Pancreas (tissue), 10 donors: ENCODE data around the gene ASB3. TPM values are rescaled to one million over a fixed set of nuclear protein-coding genes. Genes with fewer than 3 reads are reported as not detected.

ENCODE experiments used
- ATAC-seq, 4 donors: fragments of 200-7000 bp; cut with Tn5 transposase; one replicate each; pipeline versions ENCODE4 v1.8.0 to v1.9.1; 2020; ENCODE audit warnings: mild to moderate bottlenecking in 4 of 4, moderate library complexity in 4 of 4
- DNase-seq, 6 donors: peaks; one replicate each; pipeline ENCODE4 v3.0.0-alpha.2; 2020
- FAIRE-seq: peaks from 2 replicates; lab custom pipeline; 2012; peaks lifted over from hg19 to GRCh38; lab: Jason Lieb, UNC
- H3K27ac ChIP-seq, 4 donors: fragments of 200-600 bp; sonication (generic); 1 replicate in 3 of 4; 2 replicates in 1 of 4; pipeline versions ENCODE4 v1.5.0 to v1.8.0; 2020
- H3K27me3 ChIP-seq, 4 donors: fragments of 200-600 bp; one replicate each; pipeline ENCODE4 v1.8.0; 2021
- H3K36me3 ChIP-seq, 3 donors: fragments of 200-600 bp; sonication (generic) in 1 of 3; one replicate each; pipeline versions ENCODE4 v1.5.0 to v1.8.0; 2020 to 2021
- H3K4me1 ChIP-seq, 3 donors: fragments of 200-600 bp; one replicate each; pipeline ENCODE4 v1.8.0; 2021
- H3K4me3 ChIP-seq, 4 donors: fragments of 200-600 bp; sonication (generic) in 2 of 4; one replicate each; pipeline versions ENCODE4 v1.5.0 to v1.8.0; 2020 to 2021
- H3K9me3 ChIP-seq, 4 donors: fragments of 200-600 bp; one replicate each; pipeline ENCODE4 v1.8.0; 2021
- whole genome bisulfite sequencing, 2 donors: extraction: QIAGEN DNeasy Blood & Tissue Kit; methylation state at CpG; one replicate each; pipeline ENCODE4 v1.1.7; 2013; 5-methylcytosine and 5-hydroxymethylcytosine counted together
- intact Hi-C, 3 donors: fragments of 100-400 bp; cut with DNase I; formaldehyde crosslinking; loops; one replicate each; pipeline versions ENCODE4 v1.11.1 to v1.14.2; 2022
- polyA plus RNA-seq, 2 donors: library from polyadenylated mRNA; stranded (reverse); fragments of 200-250 nt; gene quantifications; one replicate each; pipeline ENCODE4 v1.2.3, GENCODE V29; 2013
- total RNA-seq, 6 donors: library from RNA; stranded (reverse); fragmentation: NEBNext Ultra II Directional in 4 of 6; extraction: Animal tissue kit (Norgen Biotek cat#: 25700) in 4 of 6; gene quantifications; one replicate each; pipeline versions ENCODE4 v1.2.1 to v1.2.4, GENCODE V29; 2021 to 2023
- TF ChIP-seq, protein P1 (sequence below), 4 donors: fragments of 200-600 bp; sonication (generic) in 3 of 4; IDR thresholded peaks; one replicate each; pipeline versions ENCODE4 v1.5.0 to v1.8.0; 2021; ENCODE audit warnings: antibody characterized with exemption in 4 of 4
- donor health status: healthy with polysubstance abuse.
- donor health status: DM: no; HTN: no; CAD: no; lungs with moderate emphysema.
- donor health status: DM: no; HTN: no; CAD: no.
- donor health status: control.
- donor health status: control.
- donor health status: Bipolar disorder and iron deficiency.
- donor health status: DM: yes; HTN: yes; CAD: no.
- donor health status: DM: no; HTN: no; CAD: no.
- donor health status: DM: no; HTN: no; CAD: no.
- donor health status: DM: yes; HTN: yes; CAD: no.

Gene ASB3
- total and polyA plus RNA-seq, 8 donors = 4.3 to 10.1 (median 7.2) TPM

DNA sequence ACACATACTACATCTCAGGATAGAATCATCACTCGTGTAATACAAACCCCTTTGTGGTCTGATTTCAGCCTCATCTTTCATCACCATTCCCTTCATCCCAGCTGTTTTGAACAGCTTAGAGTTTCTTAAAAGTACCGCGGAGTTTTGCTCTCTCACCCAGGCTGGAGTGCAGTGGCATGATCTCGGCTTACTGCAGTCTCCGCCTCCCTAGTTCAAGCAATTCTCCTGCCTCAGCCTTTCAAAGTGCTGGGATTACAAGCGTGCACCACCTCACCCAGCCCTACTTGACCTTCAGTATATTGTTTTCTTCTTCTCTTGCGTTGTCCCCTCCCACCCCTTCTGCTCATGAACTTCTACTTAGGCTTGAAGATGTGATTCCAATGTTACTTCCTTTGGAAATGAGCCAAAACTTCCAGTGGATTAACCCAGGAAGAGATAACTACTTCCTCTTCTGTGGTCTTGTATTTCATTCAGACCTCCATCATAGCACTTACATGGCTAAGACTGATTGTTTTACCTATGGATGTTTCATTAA is 15.9 kb upstream of the ASB3 start:
- FAIRE-seq (no peak), ATAC-seq (no peak), DNase-seq (no peak)
- 81 to 86% methylated on average over 7 of the region's 7 CpGs for WGBS, 2 donors
- intact Hi-C loops = no loop called here
- no peaks in the 10 kb centered on the region for H3K4me1 ChIP-seq
- no peaks in the 10 kb centered on the region for H3K9me3 ChIP-seq
- no peak overlapping the region for H3K27ac ChIP-seq
- H3K4me3 ChIP-seq = no peak overlapping the region
- TF ChIP-seq, protein P1, sequence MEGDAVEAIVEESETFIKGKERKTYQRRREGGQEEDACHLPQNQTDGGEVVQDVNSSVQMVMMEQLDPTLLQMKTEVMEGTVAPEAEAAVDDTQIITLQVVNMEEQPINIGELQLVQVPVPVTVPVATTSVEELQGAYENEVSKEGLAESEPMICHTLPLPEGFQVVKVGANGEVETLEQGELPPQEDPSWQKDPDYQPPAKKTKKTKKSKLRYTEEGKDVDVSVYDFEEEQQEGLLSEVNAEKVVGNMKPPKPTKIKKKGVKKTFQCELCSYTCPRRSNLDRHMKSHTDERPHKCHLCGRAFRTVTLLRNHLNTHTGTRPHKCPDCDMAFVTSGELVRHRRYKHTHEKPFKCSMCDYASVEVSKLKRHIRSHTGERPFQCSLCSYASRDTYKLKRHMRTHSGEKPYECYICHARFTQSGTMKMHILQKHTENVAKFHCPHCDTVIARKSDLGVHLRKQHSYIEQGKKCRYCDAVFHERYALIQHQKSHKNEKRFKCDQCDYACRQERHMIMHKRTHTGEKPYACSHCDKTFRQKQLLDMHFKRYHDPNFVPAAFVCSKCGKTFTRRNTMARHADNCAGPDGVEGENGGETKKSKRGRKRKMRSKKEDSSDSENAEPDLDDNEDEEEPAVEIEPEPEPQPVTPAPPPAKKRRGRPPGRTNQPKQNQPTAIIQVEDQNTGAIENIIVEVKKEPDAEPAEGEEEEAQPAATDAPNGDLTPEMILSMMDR (IDR thresholded peaks at IDR 0.05) = no peak
- H3K36me3 ChIP-seq = peaks cover 0 to 57% (median 8%) of the 10 kb centered on the region in 3 donors
- H3K27me3 ChIP-seq = no peaks in the 10 kb centered on the region

DNA sequence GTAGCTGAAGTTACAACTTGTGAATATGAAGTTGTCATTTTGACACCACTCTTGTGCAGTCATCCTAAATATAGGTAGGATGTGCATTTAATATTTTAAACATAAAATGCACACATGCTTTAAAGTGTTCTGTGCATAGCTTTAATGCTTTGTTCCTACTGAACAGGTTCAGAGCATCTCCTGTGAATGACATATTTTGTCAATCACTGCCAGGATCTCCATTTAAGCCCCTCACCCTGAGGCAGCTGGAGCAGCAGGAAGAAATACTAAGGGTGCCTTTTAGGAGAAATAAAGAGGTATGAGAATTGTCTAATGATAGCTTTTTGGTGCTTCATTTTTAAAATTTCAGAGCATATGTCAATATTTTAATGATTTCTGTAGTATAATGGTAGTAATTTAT is 14.8 kb upstream of the ASB3 start:
- no peak for FAIRE-seq
- H3K4me1 ChIP-seq = no peaks in the 10 kb centered on the region
- H3K36me3 ChIP-seq = peaks cover 0 to 58% (median 4%) of the 10 kb centered on the region in 3 donors
- TF ChIP-seq, protein P1 (IDR thresholded peaks at IDR 0.05) = no peak
- H3K27me3 ChIP-seq = no peaks in the 10 kb centered on the region
- H3K4me3 ChIP-seq = no peak overlapping the region
- intact Hi-C loops = no loop called here
- no peak for ATAC-seq
- DNase-seq = no peak
- H3K9me3 ChIP-seq = no peaks in the 10 kb centered on the region
- no peak overlapping the region for H3K27ac ChIP-seq

DNA sequence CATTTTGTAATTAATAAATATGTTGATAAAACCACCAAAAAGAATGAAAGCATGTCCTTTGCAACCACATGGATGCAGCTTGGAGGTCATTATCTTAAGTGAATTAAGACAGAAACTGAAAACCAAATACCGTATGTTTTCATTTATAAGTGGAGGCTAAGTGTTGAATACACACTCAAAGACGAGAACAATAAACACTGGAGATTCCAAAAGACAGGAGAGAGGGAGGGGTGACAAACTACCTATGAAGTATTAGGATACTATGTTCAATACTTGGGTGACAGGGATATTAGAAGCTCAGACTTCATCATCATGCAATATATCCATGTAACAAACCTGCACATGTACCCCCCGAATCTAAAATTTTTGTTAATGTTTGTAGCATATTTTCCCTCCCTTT is 7.1 kb upstream of the ASB3 start:
- FAIRE-seq (no peak), ATAC-seq (no peak), DNase-seq (no peak)
- H3K27me3 ChIP-seq = no peaks in the 10 kb centered on the region
- no peaks in the 10 kb centered on the region for H3K9me3 ChIP-seq
- intact Hi-C loops = no loop called here
- H3K4me1 ChIP-seq = peaks cover 2 to 11% (median 4%) of the 10 kb centered on the region in 3 donors
- 72 to 73% methylated on average over 3 of the region's 3 CpGs for WGBS, 2 donors
- no peak overlapping the region for H3K4me3 ChIP-seq
- TF ChIP-seq, protein P1 (IDR thresholded peaks at IDR 0.05) = no peak
- H3K27ac ChIP-seq = no peak overlapping the region
- peaks cover 0 to 37% (median 4%) of the 10 kb centered on the region in 3 donors for H3K36me3 ChIP-seq

DNA sequence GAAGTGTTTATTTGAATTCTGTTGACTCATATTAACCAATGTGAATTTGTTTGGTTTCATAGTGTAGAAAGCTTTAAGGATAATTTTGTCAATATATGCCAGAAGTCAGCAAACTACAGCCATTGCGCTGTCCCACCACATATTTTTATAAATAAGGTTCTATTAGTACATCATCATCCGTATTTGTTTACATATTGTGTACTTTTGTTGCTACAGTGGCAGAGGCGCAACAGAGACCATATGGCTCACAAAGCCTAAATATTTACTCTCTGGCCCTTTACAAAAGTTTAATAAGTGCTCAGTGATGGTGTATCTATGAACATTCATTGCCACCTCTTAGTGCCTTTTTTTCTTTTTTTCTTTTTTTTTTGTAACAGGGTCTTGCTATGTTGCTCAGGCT is 6.5 kb upstream of the ASB3 start:
- WGBS, 2 donors = 82 to 87% methylated on average over 3 of the region's 3 CpGs
- ATAC-seq = no peak

More for the DNA sequence above, 6.5 kb upstream of the ASB3 start:
- TF ChIP-seq, protein P1 (IDR thresholded peaks at IDR 0.05) = no peak
- Histone ChIP-seq H3K27me3 (no peaks in the 10 kb centered on the region), H3K4me1 (peaks cover 7 to 11% (median 9%) of the 10 kb centered on the region in 3 donors), H3K36me3 (peaks cover 0 to 31% (median 2%) of the 10 kb centered on the region in 3 donors), H3K27ac (no peak overlapping the region), H3K4me3 (no peak overlapping the region), H3K9me3 (no peaks in the 10 kb centered on the region)
- no peak for DNase-seq
- no peak for FAIRE-seq
- intact Hi-C loops = no loop called here
